Activated CD4-positive, alpha-beta T cell treated with anti-CD3 and anti-CD28 coated beads for 48 hours (primary cell): Measurements from ENCODE around the gene C9orf85.
"Not testable (repeated sequence)": the region's sequence is repeated elsewhere in the genome, so short reads cannot be mapped to it uniquely, and the experiment has no call there.

Source experiments
- DNase-seq: peaks from one replicate; pipeline ENCODE4 v3.0.0-alpha.2; 2020

C9orf85 gene, protein sequence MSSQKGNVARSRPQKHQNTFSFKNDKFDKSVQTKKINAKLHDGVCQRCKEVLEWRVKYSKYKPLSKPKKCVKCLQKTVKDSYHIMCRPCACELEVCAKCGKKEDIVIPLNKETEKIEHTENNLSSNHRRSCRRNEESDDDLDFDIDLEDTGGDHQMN

DNA sequence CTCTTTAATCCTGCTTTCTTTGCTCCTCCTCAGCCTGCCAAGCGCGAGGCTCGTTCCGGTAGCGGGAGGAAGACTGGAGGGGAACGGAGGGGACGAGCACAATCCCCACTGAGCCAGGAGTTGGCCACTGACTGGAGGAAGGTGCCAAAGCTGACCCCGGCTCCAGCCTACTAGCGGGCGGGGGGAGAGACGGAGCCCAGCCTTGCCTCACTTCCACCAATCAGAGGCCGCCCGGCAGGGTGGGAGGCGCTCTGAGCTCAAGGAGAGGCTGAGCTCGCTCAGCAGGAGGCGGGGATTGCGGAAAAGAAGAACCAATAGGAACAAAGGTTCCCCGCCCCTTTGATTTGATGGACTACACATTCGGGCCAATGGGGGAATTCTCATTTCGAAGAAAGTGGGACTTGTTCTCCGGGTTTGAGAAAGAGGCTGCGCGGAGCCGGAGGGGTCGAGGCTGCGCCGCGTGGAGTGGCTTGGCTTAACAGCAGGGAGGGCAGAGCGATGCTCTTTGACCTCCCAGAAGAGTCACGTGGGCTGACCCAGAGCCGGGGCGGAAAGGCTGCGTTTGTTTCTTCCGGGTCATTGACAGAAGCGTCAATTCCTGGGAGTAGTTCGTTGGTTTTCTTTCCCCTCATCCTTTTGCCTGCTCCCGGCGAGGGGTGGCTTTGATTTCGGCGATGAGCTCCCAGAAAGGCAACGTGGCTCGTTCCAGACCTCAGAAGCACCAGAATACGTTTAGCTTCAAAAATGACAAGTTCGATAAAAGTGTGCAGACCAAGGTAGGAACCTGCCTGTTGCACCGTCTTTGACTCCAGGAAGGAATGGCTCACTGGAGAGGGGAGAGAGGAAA lies at the start of gene C9orf85, which contains the start of gene ABHD17B:
Gene C9orf85 (plus strand): TSS at position 579 of the 847 bp plus-strand sequence. CDS start 96 bp downstream, at position 675.
Gene ABHD17B (minus strand): TSS at position 133 of the 847 bp plus-strand sequence. CDS start 36,113 bp downstream, outside the sequence.
- DNase-seq, result peak; percentile 98

DNA sequence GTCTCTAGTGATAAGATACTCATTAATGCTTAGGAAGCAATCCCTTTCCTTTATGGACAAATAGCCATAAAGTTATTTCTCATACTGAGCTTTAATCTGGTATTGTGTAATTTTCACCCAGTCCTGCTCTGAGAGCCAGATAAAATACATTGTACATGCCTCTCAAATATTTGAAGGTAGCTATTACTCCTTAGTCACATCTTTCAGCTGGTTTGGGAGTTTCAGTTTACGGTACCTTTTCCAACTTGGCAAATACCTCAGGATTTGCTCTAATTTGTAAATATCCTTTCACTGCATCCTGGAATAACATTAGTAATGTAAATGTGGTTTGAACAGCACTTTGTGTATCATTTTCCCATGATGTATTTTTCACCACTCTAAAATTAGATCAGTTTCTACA lies 47.8 kb upstream of the C9orf85 start:
- no peak for DNase-seq

DNA sequence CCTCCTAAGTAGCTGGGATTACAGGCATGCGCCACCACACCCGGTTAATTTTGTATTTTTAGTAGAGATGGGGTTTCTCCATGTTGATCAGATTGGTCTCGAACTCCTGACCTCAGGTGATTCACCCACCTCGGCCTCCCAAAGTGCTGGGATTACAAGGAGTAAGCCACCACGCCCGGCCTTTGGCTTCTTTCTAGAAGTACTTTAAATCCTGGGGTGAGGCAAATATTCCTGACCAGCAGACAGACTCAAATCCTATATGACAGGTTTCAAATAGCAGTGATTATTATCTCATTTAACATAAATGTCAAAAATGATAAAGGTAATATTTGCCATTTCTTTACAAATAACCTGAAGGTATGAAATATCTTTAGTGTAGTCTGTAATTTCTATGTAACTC lies 36.1 kb upstream of the C9orf85 start:
- DNase-seq, result no peak

DNA sequence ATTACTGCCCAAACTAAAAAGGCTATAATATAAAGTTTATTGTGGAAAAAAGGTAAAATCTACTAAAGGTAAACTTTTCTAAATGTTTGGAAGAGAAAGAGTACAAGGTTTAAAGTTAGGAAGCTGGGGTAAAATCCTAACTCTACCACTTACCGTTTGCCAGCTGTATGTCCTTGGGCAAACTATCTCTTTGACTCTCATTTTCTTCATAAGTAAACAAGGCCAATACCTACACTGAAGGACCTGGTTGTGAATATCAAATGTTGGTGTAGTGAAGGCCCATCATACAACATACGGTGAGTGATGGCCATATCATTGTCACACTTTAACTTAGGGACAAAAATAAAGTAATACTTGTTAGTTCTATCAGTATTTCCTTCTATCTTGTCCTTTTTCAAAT lies 35.3 kb upstream of the C9orf85 start:
- no peak for DNase-seq

DNA sequence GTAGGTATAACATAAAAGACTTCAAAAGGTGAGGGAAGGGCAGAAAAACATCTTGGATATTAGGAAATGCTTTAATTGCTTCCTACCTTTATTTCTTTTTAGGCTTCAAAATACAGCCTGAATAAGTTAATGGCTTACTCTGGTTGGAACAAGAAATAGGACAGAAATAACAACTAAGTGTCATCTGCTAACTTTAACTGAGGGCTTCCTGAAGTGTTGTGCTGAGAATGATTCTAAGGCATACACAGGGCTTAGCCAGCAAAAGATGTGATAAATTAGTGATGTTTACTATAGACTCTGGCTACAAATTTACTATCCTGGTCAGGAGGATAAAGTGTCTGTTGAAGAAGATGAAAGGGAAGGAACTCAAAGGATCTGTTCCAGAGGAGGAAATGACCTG lies 34.6 kb upstream of the C9orf85 start:
- no peak for DNase-seq

DNA sequence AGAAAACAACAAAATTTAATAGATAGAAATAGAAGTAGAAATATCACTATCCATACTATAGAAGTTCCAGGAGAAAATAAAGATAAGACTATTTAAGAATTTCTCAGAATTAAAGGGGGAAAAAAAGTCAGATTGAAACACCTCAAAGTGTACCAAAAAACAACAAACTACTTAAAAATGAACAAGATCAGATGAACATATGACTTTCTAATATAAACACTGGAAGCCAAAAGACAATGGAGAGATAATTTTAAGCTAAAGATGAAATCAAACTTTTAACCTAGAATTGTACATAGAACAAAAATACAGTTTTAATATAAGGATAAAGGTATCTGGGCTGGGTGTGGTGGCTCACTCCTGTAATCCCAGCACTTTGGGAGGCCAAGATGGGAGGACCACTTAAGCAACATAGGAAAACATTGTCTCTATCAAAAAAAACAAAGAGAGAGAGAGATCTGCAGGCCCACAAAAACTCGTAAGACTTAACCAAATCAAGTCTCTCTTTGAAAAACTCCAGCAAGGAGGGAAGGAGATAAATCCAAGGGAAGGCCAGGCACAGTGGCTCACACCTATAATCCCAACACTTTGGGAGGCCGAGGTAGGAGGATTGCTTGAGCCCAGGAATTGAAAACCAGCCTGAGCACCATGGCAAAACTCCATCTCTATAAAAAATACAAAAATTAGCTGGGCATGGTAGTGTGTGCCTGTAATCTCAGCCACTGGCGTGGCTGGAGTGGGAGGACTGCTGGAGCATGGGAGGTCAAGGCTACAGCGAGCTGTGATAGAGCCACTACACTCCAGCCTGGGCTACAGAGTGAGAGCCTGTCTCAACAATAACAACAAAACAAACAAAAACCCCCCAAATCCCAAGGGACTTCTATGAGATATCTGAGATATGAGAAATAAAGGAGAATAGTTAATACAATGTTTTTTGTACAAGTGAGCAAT lies 32.8 kb upstream of the C9orf85 start:
- DNase-seq, result no peak

DNA sequence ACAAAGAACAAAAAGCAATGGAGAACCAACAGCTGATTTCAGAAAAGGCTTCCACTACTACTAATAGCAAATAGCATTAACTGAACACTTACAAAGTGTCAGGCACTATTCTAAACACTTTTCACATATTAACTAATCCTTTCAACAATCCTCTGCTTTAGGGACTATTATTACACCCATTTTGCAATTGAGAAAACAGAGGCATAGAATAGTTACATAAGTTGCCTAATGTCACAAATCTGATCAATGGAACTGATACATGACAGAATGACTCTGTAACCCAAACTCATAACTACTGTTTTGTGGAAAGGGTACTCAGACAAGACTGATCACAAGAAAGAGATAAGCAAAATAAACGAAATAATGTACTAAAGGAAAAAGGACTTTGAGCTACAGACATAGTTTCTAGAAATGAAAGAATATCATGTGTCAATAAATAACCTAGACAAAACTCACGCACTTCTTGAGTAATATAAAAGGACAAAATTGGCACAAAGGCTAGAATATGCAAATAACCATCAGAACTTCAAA lies 31.7 kb upstream of the C9orf85 start:
- DNase-seq, result no peak

DNA sequence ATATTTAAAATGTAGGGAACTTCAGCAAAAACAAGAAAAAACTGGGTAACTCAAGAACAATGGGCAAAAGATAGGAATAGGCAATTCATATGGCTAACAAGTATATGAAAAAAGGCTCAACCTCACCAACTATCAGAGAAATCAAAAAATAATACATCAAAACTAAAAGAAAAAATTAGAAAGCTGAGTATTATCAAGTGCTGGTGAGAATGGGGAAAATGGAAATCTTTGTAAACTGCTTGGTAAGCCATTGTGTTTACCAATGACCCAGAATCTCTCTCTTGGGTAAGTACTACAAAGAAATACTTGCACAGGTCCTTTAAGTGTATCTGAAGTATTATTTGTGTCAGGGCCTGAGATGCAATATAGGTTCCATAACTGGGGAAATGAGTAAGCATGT lies 27.4 kb upstream of the C9orf85 start:
- DNase-seq, result no peak

DNA sequence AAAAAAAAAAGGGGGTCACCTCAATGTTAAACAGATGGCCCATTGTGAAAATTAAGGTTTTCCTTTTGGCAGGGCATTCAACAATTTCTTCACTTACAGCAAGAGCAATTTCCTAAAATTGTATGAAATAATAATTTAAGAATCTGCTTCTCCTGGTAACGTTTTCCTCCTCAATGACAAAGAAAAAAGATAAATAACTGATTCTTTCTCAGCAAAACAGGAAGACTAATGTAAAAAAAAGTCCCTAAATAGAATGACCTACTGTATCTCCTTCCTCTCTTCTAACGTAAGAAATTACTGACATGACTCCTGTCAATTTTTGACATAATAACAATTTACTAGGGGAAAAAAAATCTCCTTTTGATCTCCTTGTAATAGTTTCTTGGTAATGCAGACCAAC lies 26.0 kb upstream of the C9orf85 start:
- no peak for DNase-seq

DNA sequence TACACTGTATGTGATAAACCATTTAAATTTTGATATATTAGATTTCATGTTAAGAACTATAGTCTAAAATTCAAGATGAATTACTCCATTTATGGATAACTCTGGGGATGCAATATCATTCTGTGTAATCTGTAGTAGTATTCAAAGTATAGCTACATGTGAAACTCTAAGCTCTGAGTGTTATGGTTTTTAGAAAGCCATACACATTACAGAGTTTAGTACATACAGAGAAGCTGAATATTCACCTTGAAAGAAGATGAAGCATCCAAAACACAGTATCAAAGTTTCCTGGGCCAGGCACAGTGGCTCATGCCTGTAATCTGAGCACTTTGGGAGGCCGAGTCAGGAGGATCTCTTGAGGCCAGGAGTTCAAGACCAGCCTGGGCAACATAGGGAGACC lies 25.4 kb upstream of the C9orf85 start:
- DNase-seq, result peak; percentile 19

DNA sequence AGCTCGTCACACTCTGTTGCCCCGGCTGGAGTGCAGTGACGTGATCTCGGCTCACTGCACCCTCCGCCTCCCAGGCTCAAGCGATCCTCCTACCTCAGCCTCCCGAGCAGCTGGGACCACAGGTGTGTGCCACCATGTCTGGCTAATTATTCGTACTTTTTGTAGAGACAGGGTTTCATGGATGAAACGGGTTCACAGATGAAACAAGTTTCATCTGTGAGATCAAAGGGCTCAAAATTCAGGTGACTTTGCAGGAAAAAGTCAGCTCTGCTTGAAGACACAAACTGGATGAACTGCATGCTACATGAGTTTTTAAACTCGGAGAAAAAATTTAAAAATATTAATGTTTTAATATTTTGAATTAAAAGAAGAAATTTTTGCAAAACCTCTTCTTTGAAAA lies 24.9 kb upstream of the C9orf85 start:
- no peak for DNase-seq

DNA sequence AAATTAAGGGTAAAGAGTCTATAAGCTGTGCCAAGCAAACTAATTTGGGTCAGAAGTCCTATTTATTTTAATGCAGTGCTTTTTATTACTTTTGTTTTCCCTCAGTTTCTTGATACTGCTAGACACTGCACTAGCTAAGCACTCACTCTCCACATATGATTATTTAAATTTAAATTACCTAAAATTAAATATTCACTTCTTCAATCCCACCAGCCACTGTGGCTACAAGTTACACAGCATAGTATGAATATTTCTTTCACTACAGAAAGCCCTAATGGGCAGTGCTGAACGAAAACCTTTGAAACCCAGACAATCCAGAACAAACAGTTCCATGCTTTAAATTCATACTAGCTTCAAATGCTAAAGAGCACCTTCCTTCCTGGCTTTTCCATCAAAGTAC lies 24.1 kb upstream of the C9orf85 start:
- no peak for DNase-seq

DNA sequence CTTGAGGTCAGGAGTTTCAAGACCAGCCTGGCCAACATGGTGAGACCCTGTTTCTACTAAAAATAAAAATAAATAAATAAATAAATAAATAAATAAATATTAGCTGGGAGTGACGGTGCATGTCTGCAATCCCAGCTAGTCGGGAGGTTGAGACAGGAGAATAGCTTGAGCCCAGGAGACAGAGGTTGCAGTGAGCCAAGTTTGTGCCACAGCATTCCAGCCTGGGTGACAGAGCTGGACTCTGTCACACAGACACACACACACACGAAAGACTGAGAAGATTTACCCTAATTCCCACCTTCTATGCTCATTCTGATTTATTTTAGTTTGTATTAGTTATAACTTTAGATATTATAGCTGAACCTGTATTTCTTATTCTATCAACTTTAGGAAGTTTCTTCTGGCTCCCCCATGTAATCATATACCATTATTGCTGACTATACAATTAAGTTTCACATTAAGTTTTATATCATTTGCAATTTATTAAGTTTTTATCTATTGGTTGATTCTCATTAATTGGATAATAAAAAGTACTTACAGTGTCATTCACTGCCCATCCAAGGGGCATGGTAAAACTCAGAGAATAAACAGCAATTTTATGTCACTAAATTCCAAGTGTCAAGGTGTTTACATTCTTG lies 21.3 kb upstream of the C9orf85 start:
- no peak for DNase-seq

DNA sequence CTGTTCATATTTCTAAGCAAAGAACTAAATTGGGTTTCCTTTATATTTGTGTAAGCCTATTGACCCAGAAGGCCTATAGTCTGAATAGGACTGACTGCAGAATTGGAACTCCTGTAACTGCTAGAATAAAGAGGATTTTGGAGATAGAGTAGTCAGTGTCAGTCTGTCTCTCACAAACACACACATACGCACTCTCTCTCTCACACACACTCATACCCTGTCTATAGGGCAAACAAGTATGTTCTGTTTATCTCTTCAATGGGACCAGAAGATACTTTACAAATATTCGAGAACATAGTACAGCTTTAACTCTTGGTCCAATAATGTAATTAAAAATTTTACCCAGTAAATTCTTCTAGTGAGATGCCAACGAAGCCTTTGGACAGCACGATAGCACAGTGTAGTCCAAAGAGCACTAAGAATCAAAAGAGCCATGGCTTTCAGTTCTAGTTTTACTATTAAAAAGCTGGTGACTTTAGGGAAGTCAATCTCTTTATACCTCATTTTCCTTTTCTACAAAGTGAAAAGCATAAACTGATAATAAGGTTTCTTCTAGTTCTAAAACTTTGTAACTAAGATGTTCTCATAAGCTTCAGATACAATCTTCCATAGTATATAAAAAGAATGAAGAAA lies 19.8 kb upstream of the C9orf85 start:
- DNase-seq, result no peak

DNA sequence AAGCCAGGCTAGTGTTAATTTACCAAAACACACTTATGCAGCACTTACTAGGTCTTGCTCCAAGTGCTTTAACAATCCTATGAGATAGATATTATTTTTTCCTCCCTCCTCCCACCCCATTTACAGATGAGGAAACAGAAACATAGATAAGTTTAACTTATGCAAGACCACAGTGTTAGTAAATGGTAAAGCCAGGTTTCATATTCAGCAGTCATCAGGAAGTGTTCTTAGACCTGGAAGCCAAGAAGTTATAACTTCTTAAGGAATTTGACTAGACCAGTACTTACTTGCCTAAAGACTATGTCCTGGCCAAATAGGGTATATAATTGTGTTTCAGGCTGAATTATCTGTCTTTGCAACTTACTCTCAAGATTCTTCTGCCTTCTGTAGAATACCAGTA lies 16.3 kb upstream of the C9orf85 start:
- no peak for DNase-seq

DNA sequence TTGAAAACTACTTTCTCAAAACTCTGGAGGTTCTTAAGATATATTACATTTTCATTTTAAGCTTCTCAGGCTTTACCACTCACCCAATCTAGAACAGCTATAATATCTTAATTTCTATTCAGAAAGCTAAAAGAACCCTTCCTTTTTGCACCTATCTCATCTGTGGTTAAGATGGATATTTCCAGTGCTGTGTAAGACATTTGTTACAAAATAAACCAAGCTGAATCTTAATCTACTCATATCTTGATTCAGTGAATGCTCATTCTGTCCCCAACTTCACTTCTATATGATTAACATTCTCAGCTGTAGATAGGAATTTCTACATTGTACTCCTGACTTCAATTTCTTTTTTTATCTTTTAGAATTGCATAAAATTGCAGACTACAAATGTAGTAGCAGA lies 15.5 kb upstream of the C9orf85 start:
- no peak for DNase-seq

DNA sequence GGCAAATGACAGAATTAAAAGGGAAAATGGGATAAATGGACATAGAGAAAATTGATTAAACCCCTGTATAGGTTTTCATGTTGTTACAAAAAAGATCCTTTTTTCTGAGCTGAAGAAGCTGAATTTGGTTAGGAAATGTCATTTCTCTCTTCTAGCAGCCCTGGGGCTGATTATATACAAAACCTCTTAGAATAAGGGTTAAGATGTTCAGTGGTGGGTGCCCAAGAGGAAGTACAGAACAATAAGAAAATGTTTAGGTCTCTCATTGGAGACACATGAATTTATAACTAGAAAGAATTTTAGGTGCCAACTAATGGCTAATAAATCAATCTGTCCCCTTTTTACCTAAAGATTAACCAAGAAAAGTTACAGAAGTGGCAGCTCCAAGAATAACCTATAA lies 14.7 kb upstream of the C9orf85 start:
- DNase-seq, result no peak

DNA sequence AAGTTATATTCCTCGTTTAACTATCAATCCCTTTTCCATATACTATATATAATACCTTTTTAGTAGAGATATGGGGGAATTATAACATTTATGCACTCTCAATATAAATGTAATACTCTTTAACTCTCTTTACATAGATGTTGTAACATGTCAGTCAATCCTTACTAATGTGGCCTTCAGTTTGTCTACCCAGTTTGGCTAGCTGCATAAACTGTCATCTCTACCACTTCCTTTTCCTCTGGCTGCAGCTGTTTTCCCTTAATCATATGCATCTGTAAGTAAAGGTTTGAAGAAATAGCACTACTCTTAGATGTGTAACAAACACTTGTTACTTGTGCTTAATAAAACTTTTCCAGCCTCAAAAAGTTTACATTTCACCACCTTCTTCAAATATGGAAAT lies 13.9 kb upstream of the C9orf85 start:
- DNase-seq, result no peak

DNA sequence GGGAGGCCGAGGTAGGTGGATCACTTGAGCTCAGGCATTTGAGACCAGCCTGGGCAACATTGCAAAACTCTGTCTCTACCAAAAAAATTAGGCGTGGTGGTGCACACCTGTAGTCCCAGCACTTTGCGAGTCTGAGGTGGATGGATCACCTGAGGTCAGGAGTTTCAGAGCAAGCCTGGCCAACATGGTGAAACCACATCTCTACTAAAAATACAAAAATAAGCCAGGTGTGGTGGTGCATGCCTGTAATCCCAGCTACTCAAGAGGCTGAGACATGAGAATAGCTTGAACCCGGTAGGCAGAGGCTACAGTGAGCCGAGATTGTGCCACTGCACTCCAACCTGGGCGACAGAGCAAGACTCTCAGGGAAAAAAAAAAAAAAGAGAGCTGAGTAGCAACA lies 12.7 kb upstream of the C9orf85 start:
- DNase-seq, result not testable (repeated sequence)

DNA sequence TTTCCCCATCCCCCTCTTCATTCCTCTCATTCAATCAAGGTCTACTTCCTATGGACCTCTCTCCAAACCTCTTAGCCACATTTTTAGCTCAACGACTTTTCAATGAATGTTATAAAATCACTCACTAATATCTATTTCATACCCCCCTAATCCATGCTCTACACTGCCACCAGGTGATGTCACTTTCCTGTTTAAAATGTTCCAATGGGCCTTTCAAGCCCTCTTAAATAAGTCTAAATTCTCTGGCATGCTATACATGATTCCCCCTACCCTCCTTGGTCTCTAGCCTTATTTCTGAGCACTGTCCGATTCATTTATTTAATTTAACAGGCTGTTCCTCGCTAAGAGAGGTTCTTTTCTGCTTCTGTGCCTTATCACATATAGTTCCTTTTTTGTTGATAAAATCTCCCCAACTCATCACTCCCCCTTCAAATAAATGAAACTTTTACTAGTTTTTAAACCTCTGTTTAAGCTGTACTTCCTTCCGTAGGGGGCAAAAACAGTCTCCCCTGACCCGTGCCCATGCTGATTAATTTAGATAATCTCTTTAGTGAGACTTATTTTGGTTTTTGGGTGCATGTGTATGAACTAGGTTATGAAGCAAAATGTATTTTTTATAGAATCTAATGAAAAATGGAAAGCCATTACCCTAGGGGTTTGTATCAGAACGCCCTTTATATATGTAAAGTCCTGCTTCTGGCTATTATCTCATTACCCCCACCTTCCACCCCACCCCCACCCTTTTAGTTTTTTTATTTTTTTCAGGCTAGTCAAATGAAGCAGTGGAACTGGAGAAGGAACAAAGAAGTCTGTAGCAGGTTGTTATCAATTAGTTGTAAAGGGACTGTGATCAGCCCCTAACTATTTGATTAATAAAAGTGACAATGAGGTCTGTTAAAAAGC lies 9.5 kb upstream of the C9orf85 start:
- DNase-seq, result no peak

DNA sequence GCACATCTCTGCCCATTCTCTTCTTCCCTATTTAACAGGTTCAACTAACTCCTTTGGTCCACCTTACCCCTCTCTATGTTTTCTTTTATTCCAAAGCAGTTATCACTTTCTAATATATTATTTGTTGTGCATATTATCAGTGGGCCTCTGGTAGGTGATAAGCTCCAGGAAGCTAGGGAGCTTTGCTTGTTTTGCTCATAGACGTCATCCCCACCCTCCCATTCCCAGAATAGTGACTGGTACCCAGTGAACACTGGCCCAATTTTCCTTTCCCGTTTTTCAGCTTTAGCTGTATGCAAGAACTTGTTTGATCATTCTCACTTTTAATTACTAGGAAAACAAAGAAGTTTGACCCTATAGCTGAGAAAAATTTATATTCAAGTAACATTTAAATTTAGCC lies 7.4 kb upstream of the C9orf85 start:
- no peak for DNase-seq
